Endothelial cell of umbilical vein (primary cell): Measurements from ENCODE around the gene SEC63. TPM values are rescaled to one million over a fixed set of nuclear protein-coding genes. Genes with fewer than 3 reads are reported as not detected.

ENCODE experiments used
- BruUV-seq: library from RNA; stranded (reverse); fragments of 400-500 nt; replicated peaks from 2 replicates; lab custom pipeline; 2021; lab: Mats Ljungman, UMichigan
- CTCF ChIA-PET: fragments of 300-600, 350-600 bp; sonication (Branson Sonifier 250); formaldehyde crosslinking; loops from one replicate; lab custom pipeline; 2021; ENCODE audit warnings: antibody characterized with exemption, inconsistent platforms; lab: Charles Lee
- POLR2A ChIA-PET: fragments of 300-600, 350-600 bp; sonication (Branson Sonifier 250); formaldehyde crosslinking; loops from one replicate; lab custom pipeline; 2021; ENCODE audit warnings: antibody characterized with exemption, inconsistent platforms; lab: Charles Lee
- DNase-seq: peaks from one replicate; pipeline ENCODE4 v3.0.0-alpha.2; 2011; ENCODE audit warnings: low read depth, low spot score
- FAIRE-seq: peaks from 2 replicates; lab custom pipeline; 2011; peaks lifted over from hg19 to GRCh38; lab: Jason Lieb, UNC
- H2AFZ ChIP-seq: 2 replicates; pipeline ENCODE4 v1.6.0; 2012; ENCODE audit warnings: low read depth, low read length, control low read depth, inconsistent platforms
- H3K27ac ChIP-seq: 2 replicates; pipeline ENCODE4 v1.5.1; 2011; ENCODE audit warnings: low read depth, mild to moderate bottlenecking, control low read depth, low read length, moderate library complexity; ENCODE audit not compliant: insufficient read depth
- H3K27me3 ChIP-seq, 2 experiments: 2 replicates each; pipeline versions ENCODE4 v1.6.0 to v1.6.1; 2011; ENCODE audit warnings: low read length in 2 of 2, mixed read lengths in 1 of 2; ENCODE audit not compliant: control insufficient read depth in 2 of 2, insufficient read depth in 2 of 2
- H3K36me3 ChIP-seq, 2 experiments: 2 replicates in 1 of 2; 3 replicates in 1 of 2; pipeline ENCODE4 v1.5.1; 2011; ENCODE audit warnings: low read length in 2 of 2, mild to moderate bottlenecking in 1 of 2, moderate library complexity in 1 of 2; ENCODE audit not compliant: control insufficient read depth in 2 of 2, insufficient read depth in 2 of 2; ENCODE audit errors: extremely low read depth in 1 of 2
- H3K4me1 ChIP-seq: 3 replicates; pipeline ENCODE4 v1.5.1; 2011; ENCODE audit warnings: mild to moderate bottlenecking, low read length; ENCODE audit not compliant: control insufficient read depth, insufficient read depth; ENCODE audit errors: extremely low read depth
- H3K4me2 ChIP-seq: 2 replicates; pipeline ENCODE4 v1.6.1; 2011; ENCODE audit warnings: low read length, control low read depth, mixed read lengths; ENCODE audit not compliant: insufficient read depth
- H3K4me3 ChIP-seq, 3 experiments: fragments of 200-600 bp in 1 of 3; sonication (generic), shearing (Covaris generic) in 1 of 3; replicated peaks in 1 of 3; 2 replicates each; pipeline ENCODE4 v1.5.1; 2011 to 2016; ENCODE audit warnings: control low read depth in 3 of 3, low read length in 3 of 3, mild to moderate bottlenecking in 2 of 3, inconsistent platforms in 1 of 3, low read depth in 1 of 3, moderate library complexity in 1 of 3; ENCODE audit not compliant: insufficient read depth in 1 of 3
- H3K79me2 ChIP-seq: 2 replicates; pipeline ENCODE4 v1.6.0; 2012; ENCODE audit warnings: low read length, inconsistent platforms; ENCODE audit not compliant: control insufficient read depth, insufficient read depth
- H3K9ac ChIP-seq: replicated peaks from 2 replicates; pipeline ENCODE3; 2011; ENCODE audit warnings: low read length, control low read depth; ENCODE audit not compliant: insufficient read depth; ENCODE audit errors: extremely low read depth
- H3K9me1 ChIP-seq: replicated peaks from 3 replicates; pipeline ENCODE4 v1.6.0; 2011; ENCODE audit warnings: mild to moderate bottlenecking, low read length; ENCODE audit not compliant: control insufficient read depth, insufficient read depth; ENCODE audit errors: extremely low read depth
- H3K9me3 ChIP-seq: replicated peaks from 2 replicates; pipeline ENCODE4 v1.5.1; 2012; ENCODE audit warnings: low read length, inconsistent platforms; ENCODE audit not compliant: control insufficient read depth, insufficient read depth
- H4K20me1 ChIP-seq: replicated peaks from 2 replicates; pipeline ENCODE3; 2011; ENCODE audit warnings: mild to moderate bottlenecking, low read length; ENCODE audit not compliant: control insufficient read depth, insufficient read depth; ENCODE audit errors: extremely low read depth
- EZH2 ChIP-seq: IDR thresholded peaks from 2 replicates; pipeline ENCODE4 v1.6.1; 2012; ENCODE audit warnings: borderline replicate concordance, low read depth, mild to moderate bottlenecking, moderate library complexity, low read length, inconsistent platforms; ENCODE audit not compliant: severe bottlenecking
- FOS ChIP-seq: IDR thresholded peaks from 2 replicates; pipeline ENCODE4 v1.6.1; 2011; ENCODE audit warnings: mild to moderate bottlenecking, low read length, moderate library complexity, borderline replicate concordance; ENCODE audit not compliant: insufficient read depth
- GATA2 ChIP-seq: IDR thresholded peaks from 2 replicates; pipeline ENCODE4 v1.7.0; 2011; ENCODE audit warnings: low read depth, mild to moderate bottlenecking, moderate library complexity, mixed read lengths, low read length; ENCODE audit not compliant: insufficient read length, insufficient read depth
- JUN ChIP-seq: IDR thresholded peaks from 2 replicates; pipeline ENCODE4 v1.6.1; 2011; ENCODE audit warnings: borderline replicate concordance, low read depth; ENCODE audit not compliant: insufficient read length, insufficient read depth
- MAX ChIP-seq: IDR thresholded peaks from 2 replicates; pipeline ENCODE4 v1.6.1; 2011; ENCODE audit not compliant: insufficient read depth, insufficient read length
- MYC ChIP-seq: IDR thresholded peaks from one replicate; pipeline ENCODE4 v1.6.1; 2011; ENCODE audit warnings: mild to moderate bottlenecking, low read depth, low read length
- POLR2A ChIP-seq: IDR thresholded peaks from 2 replicates; pipeline ENCODE4 v1.6.1; 2012; ENCODE audit warnings: low read depth, mild to moderate bottlenecking, control low read depth, low read length
- POLR2AphosphoS5 ChIP-seq: IDR thresholded peaks from 2 replicates; pipeline ENCODE4 v1.6.1; 2012; ENCODE audit warnings: low read depth, mild to moderate bottlenecking, control low read depth, low read length, moderate library complexity; ENCODE audit not compliant: insufficient read depth
- dilution Hi-C: fragments of 300-500 bp; cut with MboI; formaldehyde crosslinking; loops from one replicate; pipeline ENCODE4 v1.15.0; 2019; ENCODE audit warnings: low sequenced_read_pairs; ENCODE audit not compliant: extremely low pct_ligation_motif_present
- intact Hi-C: fragments of 100-400 bp; cut with micrococcal nuclease; formaldehyde crosslinking; loops from one replicate; pipeline ENCODE4 v1.10.0; 2022
- polyA plus RNA-seq, 4 experiments: library from polyadenylated mRNA; depleted of rRNA in 3 of 4; stranded (reverse) in 3 of 4; unstranded in 1 of 4; fragments of >200 nt; gene quantifications; 2 replicates each; pipeline versions ENCODE4 v1.2.1 to v1.2.3, GENCODE V29; 2011 to 2012; ENCODE audit warnings: missing spikeins in 1 of 4
- total RNA-seq: library from RNA; stranded (reverse); gene quantifications from 2 replicates; pipeline ENCODE4 v1.2.3, GENCODE V29; 2021
- TF ChIP-seq, protein P1 (sequence below), 2 donors: IDR thresholded peaks; 1 replicate in 1 of 2; 2 replicates in 1 of 2; pipeline ENCODE4 v1.5.1; 2011; ENCODE audit warnings: low read length in 2 of 2, mild to moderate bottlenecking in 2 of 2, moderate library complexity in 2 of 2, control low read depth in 1 of 2, inconsistent platforms in 1 of 2, low read depth in 1 of 2; ENCODE audit not compliant: insufficient read depth in 1 of 2; ENCODE audit errors: extremely low read depth in 1 of 2

SEC63 gene
- total and polyA plus RNA-seq, 2 donors (not counting 3 experiments of a cell fraction or from before 2014, with no cell fraction given) = 14.8 to 132 TPM

GRCh38 chr6:107981695-107982094 is 23.7 kb upstream of the SEC63 start:
- Histone ChIP-seq H3K9me1 (no peaks in the 10 kb centered on the region), H3K9ac (no peak overlapping the region), H3K27me3 (peaks cover 0 to 6% of the 10 kb centered on the region in 2 experiments), H2AFZ (no peak overlapping the region), H3K27ac (no peak overlapping the region), H3K9me3 (no peaks in the 10 kb centered on the region), H3K79me2 (no peaks in the 10 kb centered on the region), H3K36me3 (no peaks in the 10 kb centered on the region), H3K4me1 (no peaks in the 10 kb centered on the region), H4K20me1 (no peaks in the 10 kb centered on the region), H3K4me2 (no peak overlapping the region), H3K4me3 (no peak overlapping the region)
- TF ChIP-seq FOS (no peak), MAX (no peak), GATA2 (no peak), POLR2AphosphoS5 (no peak), POLR2A (no peak), MYC (no peak), EZH2 (no peak), JUN (no peak)
- TF ChIP-seq, protein P1, sequence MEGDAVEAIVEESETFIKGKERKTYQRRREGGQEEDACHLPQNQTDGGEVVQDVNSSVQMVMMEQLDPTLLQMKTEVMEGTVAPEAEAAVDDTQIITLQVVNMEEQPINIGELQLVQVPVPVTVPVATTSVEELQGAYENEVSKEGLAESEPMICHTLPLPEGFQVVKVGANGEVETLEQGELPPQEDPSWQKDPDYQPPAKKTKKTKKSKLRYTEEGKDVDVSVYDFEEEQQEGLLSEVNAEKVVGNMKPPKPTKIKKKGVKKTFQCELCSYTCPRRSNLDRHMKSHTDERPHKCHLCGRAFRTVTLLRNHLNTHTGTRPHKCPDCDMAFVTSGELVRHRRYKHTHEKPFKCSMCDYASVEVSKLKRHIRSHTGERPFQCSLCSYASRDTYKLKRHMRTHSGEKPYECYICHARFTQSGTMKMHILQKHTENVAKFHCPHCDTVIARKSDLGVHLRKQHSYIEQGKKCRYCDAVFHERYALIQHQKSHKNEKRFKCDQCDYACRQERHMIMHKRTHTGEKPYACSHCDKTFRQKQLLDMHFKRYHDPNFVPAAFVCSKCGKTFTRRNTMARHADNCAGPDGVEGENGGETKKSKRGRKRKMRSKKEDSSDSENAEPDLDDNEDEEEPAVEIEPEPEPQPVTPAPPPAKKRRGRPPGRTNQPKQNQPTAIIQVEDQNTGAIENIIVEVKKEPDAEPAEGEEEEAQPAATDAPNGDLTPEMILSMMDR (IDR thresholded peaks at IDR 0.05; ENCODE audit: extremely low read depth in 1 of 2, insufficient read depth in 1 of 2, low read depth in 1 of 2, low read length in 2 of 2) = no peak
- dilution Hi-C loops (no loop called here), intact Hi-C loops (loop anchor here (10.0 kb wide), 1 partner anchor 513 kb away; no protein-coding TSS in a partner anchor)
- FAIRE-seq = no peak
- ChIA-PET POLR2A (no interaction called here), CTCF (interaction anchor here (0.6 to 3.7 kb wide), 10 partner anchors 8 to 543 kb away, joined by 4 to 23 read pairs (median 11); no protein-coding TSS in a partner anchor)
- no TSS peak for BruUV-seq
- DNase-seq = no peak
